Nephron progenitor cell (in vitro differentiated cells): Measurements from ENCODE around the gene BORCS6.
A peak's percentile ranks its signal among the peaks of the same experiment; 100 is the strongest.

Source experiments
- DNase-seq: peaks from one replicate; pipeline ENCODE4 v3.0.0; 2021
- H3K27ac Mint-ChIP-seq: 2 replicates; pipeline ENCODE4 v1.8.0; 2021; ENCODE audit warnings: mild to moderate bottlenecking, moderate library complexity, mixed read lengths
- H3K27me3 Mint-ChIP-seq: 2 replicates; pipeline ENCODE4 v1.8.0; 2021; ENCODE audit warnings: mild to moderate bottlenecking, low read depth, mixed read lengths; ENCODE audit not compliant: poor library complexity
- H3K36me3 Mint-ChIP-seq: 2 replicates; pipeline ENCODE4 v1.8.0; 2021; ENCODE audit warnings: low read depth, mixed read lengths
- H3K4me1 Mint-ChIP-seq: 2 replicates; pipeline ENCODE4 v1.8.0; 2021; ENCODE audit warnings: mixed read lengths
- H3K4me3 Mint-ChIP-seq: 2 replicates; pipeline ENCODE4 v1.8.0; 2021; ENCODE audit warnings: mild to moderate bottlenecking, moderate library complexity, mixed read lengths
- H3K9me3 Mint-ChIP-seq: 2 replicates; pipeline ENCODE4 v1.8.0; 2021; ENCODE audit warnings: mild to moderate bottlenecking, moderate library complexity, mixed read lengths
- CTCF ChIP-seq: fragments of 200-600 bp; sonication (generic); IDR thresholded peaks from 2 replicates; pipeline ENCODE4 v1.5.0; 2021; ENCODE audit warnings: antibody characterized with exemption

The BORCS6 gene

GRCh38 chr17:8164815-8165131 is 25.2 kb downstream of the BORCS6 start:
- Mint-ChIP-seq H3K4me3 (peak overlapping the region; percentile 89), H3K4me1 (peaks cover 45% of the 10 kb centered on the region), H3K9me3 (no peaks in the 10 kb centered on the region), H3K27ac (peak overlapping the region; percentile 37), H3K36me3 (peaks cover 8% of the 10 kb centered on the region), H3K27me3 (peaks cover 3% of the 10 kb centered on the region)
- DNase-seq = no peak
- TF ChIP-seq CTCF = no peak

GRCh38 chr17:8163978-8164814 is 25.8 kb downstream of the BORCS6 start:
- TF ChIP-seq CTCF = no peak
- peak; percentile 54 for DNase-seq
- Mint-ChIP-seq H3K4me3 (peak overlapping the region; percentile 89), H3K27me3 (peaks cover 3% of the 10 kb centered on the region), H3K4me1 (peaks cover 46% of the 10 kb centered on the region), H3K36me3 (peaks cover 11% of the 10 kb centered on the region), H3K27ac (peak overlapping the region; percentile 95), H3K9me3 (no peaks in the 10 kb centered on the region)

GRCh38 chr17:8162997-8163977 is 26.7 kb downstream of the BORCS6 start:
- Mint-ChIP-seq H3K36me3 (peaks cover 11% of the 10 kb centered on the region), H3K4me1 (peaks cover 46% of the 10 kb centered on the region)

GRCh38 chr17:8162233-8162996 is 27.6 kb downstream of the BORCS6 start, which contains the start of gene VAMP2:
Gene VAMP2, minus strand, starts transcription at chr17:8162948. Its CDS starts 69 bp downstream, at chr17:8162879.
- Mint-ChIP-seq H3K27ac (peak within 1 kb of the TSS; percentile 95), H3K4me1 (peaks cover 46% of the 10 kb centered on the region), H3K36me3 (peaks cover 11% of the 10 kb centered on the region), H3K27me3 (peaks cover 5% of the 10 kb centered on the region), H3K4me3 (peak within 1 kb of the TSS; percentile 89), H3K9me3 (no peaks in the 10 kb centered on the region)
- peak; percentile 87 for DNase-seq
- no peak for TF ChIP-seq CTCF

More at GRCh38 chr17:8162997-8163977, 26.7 kb downstream of the BORCS6 start:
- TF ChIP-seq CTCF = no peak
- peak overlapping the region; percentile 89 for H3K4me3 Mint-ChIP-seq
- H3K9me3 Mint-ChIP-seq = no peaks in the 10 kb centered on the region
- H3K27me3 Mint-ChIP-seq = peaks cover 5% of the 10 kb centered on the region
- H3K27ac Mint-ChIP-seq = peak overlapping the region; percentile 95
- DNase-seq = no peak

- Mint-ChIP-seq H3K4me1 (peaks cover 46% of the 10 kb centered on the region), H3K4me3 (peak overlapping the region; percentile 82), H3K9me3 (no peaks in the 10 kb centered on the region), H3K27me3 (peaks cover 5% of the 10 kb centered on the region), H3K36me3 (peaks cover 11% of the 10 kb centered on the region), H3K27ac (no peak overlapping the region)
- no peak for TF ChIP-seq CTCF
- no peak for DNase-seq
Measured at GRCh38 chr17:8161289-8162232, 28.4 kb downstream of the BORCS6 start.
